H9 (cell line): ENCODE measurements around the gene TRIP10. TPM values are rescaled to one million over a fixed set of nuclear protein-coding genes. Genes with fewer than 3 reads are reported as not detected.
"Not testable (repeated sequence)": the region's sequence is repeated elsewhere in the genome, so short reads cannot be mapped to it uniquely, and the experiment has no call there.

Experiments
- DNase-seq: peaks from one replicate; pipeline ENCODE4 v3.0.0-alpha.2; 2017
- H2AFZ ChIP-seq: one replicate; pipeline ENCODE4 v1.6.1; 2013; ENCODE audit warnings: mild to moderate bottlenecking, low read length, control low read depth, moderate library complexity
- H2AK5ac ChIP-seq: 2 replicates; pipeline ENCODE4 v1.6.1; 2013; ENCODE audit warnings: low read length, control low read depth, mixed read lengths; ENCODE audit not compliant: insufficient read length
- H2BK120ac ChIP-seq: one replicate; pipeline ENCODE4 v1.6.1; 2013; ENCODE audit warnings: low read depth, mild to moderate bottlenecking, low read length, control low read depth, inconsistent platforms; ENCODE audit not compliant: poor library complexity, severe bottlenecking
- H2BK12ac ChIP-seq: 2 replicates; pipeline ENCODE4 v1.6.1; 2013; ENCODE audit warnings: low read length, control low read depth, mixed read lengths, low read depth; ENCODE audit not compliant: insufficient read length
- H2BK15ac ChIP-seq: 2 replicates; pipeline ENCODE4 v1.6.1; 2013; ENCODE audit warnings: low read depth, low read length, control low read depth
- H2BK20ac ChIP-seq: one replicate; pipeline ENCODE4 v1.6.1; 2013; ENCODE audit warnings: low read depth, mild to moderate bottlenecking, low read length, control low read depth, inconsistent platforms; ENCODE audit not compliant: poor library complexity, severe bottlenecking
- H2BK5ac ChIP-seq: 2 replicates; pipeline ENCODE4 v1.6.1; 2013; ENCODE audit warnings: low read length, control low read depth, mixed read lengths; ENCODE audit not compliant: insufficient read length
- H3K14ac ChIP-seq: 2 replicates; pipeline ENCODE4 v1.6.1; 2013; ENCODE audit warnings: low read length, control low read depth; ENCODE audit not compliant: insufficient read depth
- H3K18ac ChIP-seq: 2 replicates; pipeline ENCODE4 v1.6.1; 2013; ENCODE audit warnings: low read depth, mild to moderate bottlenecking, mixed read lengths, low read length, control low read depth; ENCODE audit not compliant: insufficient read length
- H3K23ac ChIP-seq: 2 replicates; pipeline ENCODE4 v1.6.1; 2013; ENCODE audit warnings: low read length, control low read depth, mixed read lengths, low read depth; ENCODE audit not compliant: insufficient read length
- H3K23me2 ChIP-seq: 2 replicates; pipeline ENCODE4 v1.6.1; 2013; ENCODE audit warnings: low read depth, mild to moderate bottlenecking, mixed read lengths, low read length, control low read depth; ENCODE audit not compliant: insufficient read length, poor library complexity, severe bottlenecking
- H3K27ac ChIP-seq: 2 replicates; pipeline ENCODE4 v1.5.1; 2013; ENCODE audit warnings: low read length, control low read depth, mixed read lengths, low read depth; ENCODE audit not compliant: insufficient read length
- H3K27me3 ChIP-seq: 2 replicates; pipeline ENCODE4 v1.6.1; 2013; ENCODE audit warnings: low read length, control low read depth, inconsistent platforms; ENCODE audit not compliant: insufficient read depth
- H3K4ac ChIP-seq: 2 replicates; pipeline ENCODE4 v1.6.1; 2013; ENCODE audit warnings: low read depth, mild to moderate bottlenecking, control low read depth, inconsistent platforms, low read length, moderate library complexity
- H3K4me1 ChIP-seq: 2 replicates; pipeline ENCODE4 v1.6.1; 2013; ENCODE audit warnings: low read length, control low read depth, inconsistent platforms; ENCODE audit not compliant: insufficient read depth
- H3K4me2 ChIP-seq: 2 replicates; pipeline ENCODE4 v1.6.1; 2013; ENCODE audit warnings: low read length, control low read depth, mixed read lengths; ENCODE audit not compliant: insufficient read length, insufficient read depth
- H3K56ac ChIP-seq: 2 replicates; pipeline ENCODE4 v1.6.1; 2013; ENCODE audit warnings: low read depth, mild to moderate bottlenecking, mixed read lengths, low read length, control low read depth; ENCODE audit not compliant: insufficient read length
- H3K79me1 ChIP-seq: 2 replicates; pipeline ENCODE4 v1.6.1; 2013; ENCODE audit warnings: low read depth, mild to moderate bottlenecking, moderate library complexity, low read length, control low read depth, inconsistent platforms; ENCODE audit not compliant: insufficient read depth, poor library complexity, severe bottlenecking
- H3K79me2 ChIP-seq: 2 replicates; pipeline ENCODE4 v1.6.1; 2013; ENCODE audit warnings: low read length, control low read depth, inconsistent platforms; ENCODE audit not compliant: insufficient read depth
- H3K9ac ChIP-seq: 2 replicates; pipeline ENCODE4 v1.6.1; 2013; ENCODE audit warnings: low read length, control low read depth, mixed read lengths; ENCODE audit not compliant: insufficient read length; ENCODE audit errors: extremely low read depth
- H3K9me3 ChIP-seq: one replicate; pipeline ENCODE4 v1.6.1; 2013; ENCODE audit warnings: low read depth, low read length, inconsistent platforms; ENCODE audit not compliant: control insufficient read depth
- H3T11ph ChIP-seq: one replicate; pipeline ENCODE4 v1.6.1; 2013; ENCODE audit warnings: mild to moderate bottlenecking, low read length, control low read depth, inconsistent platforms
- H4K20me1 ChIP-seq: one replicate; pipeline ENCODE4 v1.6.1; 2013; ENCODE audit not compliant: control insufficient read depth, insufficient read length, insufficient read depth
- H4K5ac ChIP-seq: 2 replicates; pipeline ENCODE4 v1.6.1; 2013; ENCODE audit warnings: low read depth, mild to moderate bottlenecking, mixed read lengths, low read length, control low read depth; ENCODE audit not compliant: insufficient read length
- H4K8ac ChIP-seq: replicated peaks from 2 replicates; pipeline ENCODE4 v1.6.1; 2013; ENCODE audit warnings: low read length, control low read depth, mixed read lengths, low read depth; ENCODE audit not compliant: insufficient read length
- H4K91ac ChIP-seq: 2 replicates; pipeline ENCODE4 v1.6.1; 2013; ENCODE audit warnings: low read depth, mild to moderate bottlenecking, moderate library complexity, mixed read lengths, low read length, control low read depth; ENCODE audit not compliant: insufficient read length
- H3K27ac Mint-ChIP-seq, 3 experiments: 2 replicates in 2 of 3; 3 replicates in 1 of 3; pipeline ENCODE4 v1.8.0; 2020 to 2021; ENCODE audit warnings: mixed read lengths in 3 of 3, mild to moderate bottlenecking in 1 of 3, moderate library complexity in 1 of 3
- H3K27me3 Mint-ChIP-seq: 2 replicates; pipeline ENCODE4 v1.8.0; 2021; ENCODE audit warnings: low read depth, mild to moderate bottlenecking, moderate library complexity, mixed read lengths
- H3K36me3 Mint-ChIP-seq, 3 experiments: 2 replicates in 2 of 3; 3 replicates in 1 of 3; pipeline ENCODE4 v1.8.0; 2020 to 2021; ENCODE audit warnings: low read depth in 3 of 3, mixed read lengths in 3 of 3; ENCODE audit not compliant: insufficient read depth in 1 of 3
- H3K4me1 Mint-ChIP-seq, 2 experiments: 2 replicates each; pipeline ENCODE4 v1.8.0; 2020; ENCODE audit warnings: mixed read lengths in 2 of 2
- H3K4me3 Mint-ChIP-seq, 2 experiments: 2 replicates in 1 of 2; 3 replicates in 1 of 2; pipeline ENCODE4 v1.8.0; 2020 to 2021; ENCODE audit warnings: mild to moderate bottlenecking in 2 of 2, mixed read lengths in 2 of 2, moderate library complexity in 1 of 2
- H3K9me3 Mint-ChIP-seq, 2 experiments: 2 replicates in 1 of 2; 3 replicates in 1 of 2; pipeline ENCODE4 v1.8.0; 2020; ENCODE audit warnings: mild to moderate bottlenecking in 2 of 2, mixed read lengths in 2 of 2, moderate library complexity in 1 of 2
- WGBS: extraction: QIAGEN DNeasy Blood & Tissue Kit; methylation state at CpG from one replicate; pipeline ENCODE4 v1.1.7; 2013; ENCODE audit warnings: missing lambda C conversion rate, low lambda C conversion rate, mixed read lengths; ENCODE audit not compliant: insufficient read length; ENCODE audit errors: extremely low coverage; 5-methylcytosine and 5-hydroxymethylcytosine counted together
- total RNA-seq: library from RNA; stranded (reverse); gene quantifications from 2 replicates; pipeline ENCODE4 v1.2.1, GENCODE V29; 2021
- TF ChIP-seq, protein P1 (sequence below): fragments of 200-600 bp; sonication (generic); conservative IDR thresholded peaks from 3 replicates; pipeline ENCODE4 v1.8.0; 2021; ENCODE audit warnings: antibody characterized with exemption, mild to moderate bottlenecking

Gene TRIP10
- total RNA-seq, 1 experiment from 2014 or later = 56.4 TPM

DNA sequence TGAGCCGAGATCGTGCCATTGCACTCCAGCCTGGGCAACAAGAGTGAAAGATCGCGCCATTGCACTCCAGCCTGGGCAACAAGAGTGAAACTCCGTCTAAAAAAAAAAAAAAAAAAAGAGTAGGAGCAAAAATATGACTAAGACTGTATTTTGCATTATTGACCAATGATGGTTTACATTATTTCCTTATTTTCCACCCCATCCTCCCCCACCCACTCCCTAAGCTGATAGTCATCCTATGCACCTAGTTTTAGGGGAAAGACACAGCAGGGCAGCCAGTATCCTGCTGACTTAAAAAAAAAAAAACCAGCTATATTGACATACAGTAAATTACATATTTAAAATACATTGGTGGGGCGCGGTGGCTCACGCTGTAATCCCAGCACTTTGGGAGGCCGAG is 58.2 kb downstream of the TRIP10 start:
- peaks cover 4 to 8% (median 5%) of the 10 kb centered on the region in 3 experiments; a peak in 6 of 7 replicates for H3K36me3 Mint-ChIP-seq
- Histone ChIP-seq H2AFZ (no peak overlapping the region), H2BK120ac (no peak overlapping the region), H4K8ac (no peak overlapping the region), H3K23ac (no peak overlapping the region), H3K14ac (no peak overlapping the region), H3K9ac (no peak overlapping the region), H3K56ac (no peak overlapping the region), H3K79me2 (no peaks in the 10 kb centered on the region), H4K91ac (no peak overlapping the region), H3K4ac (no peak overlapping the region), H3K4me1 (no peaks in the 10 kb centered on the region; the same call in 1 of the 2 replicates), H4K20me1 (no peaks in the 10 kb centered on the region), H3K27ac (no peak overlapping the region), H3K18ac (no peak overlapping the region), H3K79me1 (no peaks in the 10 kb centered on the region), H3K23me2 (peaks cover 5% of the 10 kb centered on the region), H3K9me3 (peaks cover 7% of the 10 kb centered on the region), H2BK12ac (no peak overlapping the region), H3T11ph (no peak overlapping the region), H2BK5ac (no peak overlapping the region), H3K4me2 (no peak overlapping the region), H4K5ac (no peak overlapping the region), H2AK5ac (no peak overlapping the region), H3K27me3 (no peaks in the 10 kb centered on the region), H2BK15ac (no peak overlapping the region), H2BK20ac (no peak overlapping the region)
- no peak overlapping the region for H3K27ac Mint-ChIP-seq
- H3K27me3 Mint-ChIP-seq = peaks cover 9% of the 10 kb centered on the region
- H3K4me1 Mint-ChIP-seq = peaks cover 15% of the 10 kb centered on the region in 2 experiments
- WGBS = no CpG with 5 or more reads among the region's 9 CpGs
- no peak for DNase-seq
- H3K4me3 Mint-ChIP-seq = no peak overlapping the region
- TF ChIP-seq, protein P1, sequence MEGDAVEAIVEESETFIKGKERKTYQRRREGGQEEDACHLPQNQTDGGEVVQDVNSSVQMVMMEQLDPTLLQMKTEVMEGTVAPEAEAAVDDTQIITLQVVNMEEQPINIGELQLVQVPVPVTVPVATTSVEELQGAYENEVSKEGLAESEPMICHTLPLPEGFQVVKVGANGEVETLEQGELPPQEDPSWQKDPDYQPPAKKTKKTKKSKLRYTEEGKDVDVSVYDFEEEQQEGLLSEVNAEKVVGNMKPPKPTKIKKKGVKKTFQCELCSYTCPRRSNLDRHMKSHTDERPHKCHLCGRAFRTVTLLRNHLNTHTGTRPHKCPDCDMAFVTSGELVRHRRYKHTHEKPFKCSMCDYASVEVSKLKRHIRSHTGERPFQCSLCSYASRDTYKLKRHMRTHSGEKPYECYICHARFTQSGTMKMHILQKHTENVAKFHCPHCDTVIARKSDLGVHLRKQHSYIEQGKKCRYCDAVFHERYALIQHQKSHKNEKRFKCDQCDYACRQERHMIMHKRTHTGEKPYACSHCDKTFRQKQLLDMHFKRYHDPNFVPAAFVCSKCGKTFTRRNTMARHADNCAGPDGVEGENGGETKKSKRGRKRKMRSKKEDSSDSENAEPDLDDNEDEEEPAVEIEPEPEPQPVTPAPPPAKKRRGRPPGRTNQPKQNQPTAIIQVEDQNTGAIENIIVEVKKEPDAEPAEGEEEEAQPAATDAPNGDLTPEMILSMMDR = no peak
- peaks cover 22 to 66% of the 10 kb centered on the region in 2 experiments for H3K9me3 Mint-ChIP-seq

DNA sequence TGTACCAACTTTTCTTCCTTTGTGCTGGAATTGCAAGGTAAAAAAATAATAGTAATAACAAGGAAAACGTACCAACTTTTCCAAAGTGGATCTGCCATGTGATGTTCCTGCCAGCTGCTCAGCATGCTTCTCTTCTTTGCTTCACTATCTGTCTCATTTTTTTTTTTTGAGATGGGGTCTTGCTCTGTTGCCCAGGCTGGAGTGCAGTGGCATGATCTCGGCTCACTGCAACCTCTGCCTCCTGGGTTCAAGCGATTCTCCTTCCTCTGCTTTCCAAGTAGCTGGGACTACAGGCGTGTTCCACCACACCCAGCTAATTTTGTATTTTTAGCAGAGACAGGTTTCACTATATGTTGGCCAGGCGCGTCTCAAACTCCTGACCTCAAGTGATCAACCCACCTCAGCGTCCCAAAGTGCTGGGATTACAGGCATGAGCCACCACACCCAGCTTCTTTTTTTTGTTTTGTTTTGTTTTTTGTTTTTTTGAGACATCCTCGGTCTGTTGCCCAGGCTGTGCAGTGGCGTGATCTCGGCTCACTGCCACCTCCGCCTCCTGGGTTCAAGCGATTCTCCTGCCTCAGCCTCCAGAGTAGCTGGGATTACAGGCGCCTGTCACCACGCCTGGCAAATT is 60.8 kb downstream of the TRIP10 start:
- H4K91ac ChIP-seq, H2BK15ac ChIP-seq, H4K8ac ChIP-seq, H3K27me3 Mint-ChIP-seq, H3K9ac ChIP-seq, H2AK5ac ChIP-seq, H3K18ac ChIP-seq, H3K9me3 ChIP-seq, H3K23me2 ChIP-seq, DNase-seq, H3K27me3 ChIP-seq, H3K23ac ChIP-seq, H2BK5ac ChIP-seq, H3K79me1 ChIP-seq, H3K4me2 ChIP-seq, H3K36me3 Mint-ChIP-seq, H3K27ac Mint-ChIP-seq, H3K14ac ChIP-seq, H3K4me1 ChIP-seq, H4K5ac ChIP-seq, H2AFZ ChIP-seq, H3K4ac ChIP-seq, H2BK12ac ChIP-seq, H3K56ac ChIP-seq, H3K4me3 Mint-ChIP-seq, H3T11ph ChIP-seq, H2BK120ac ChIP-seq, H2BK20ac ChIP-seq, H3K79me2 ChIP-seq, H4K20me1 ChIP-seq: not testable (repeated sequence)
- Mint-ChIP-seq H3K9me3 (peaks cover 0 to 58% of the 10 kb centered on the region in 2 experiments; a peak in 3 of 5 replicates), H3K4me1 (peaks cover 15 to 16% of the 10 kb centered on the region in 2 experiments)
- peak overlapping the region; percentile 74 for H3K27ac ChIP-seq
- no CpG with 5 or more reads among the region's 14 CpGs for WGBS
